ENCODE results near the gene AJAP1.

Gene AJAP1

GRCh38 chr1:4630561-4630960 is 23.8 kb upstream of the AJAP1 start:
- in situ Hi-C loops (cut with MboI; ENCODE audit: low sequenced_read_pairs): no loop called here

- in situ Hi-C loops (cut with MboI; ENCODE audit: low sequenced_read_pairs): no loop called here
Observed at GRCh38 chr1:4631321-4631720, 23.1 kb upstream of the AJAP1 start.

GRCh38 chr1:4633346-4633745 is 21.1 kb upstream of the AJAP1 start:
- in situ Hi-C loops (cut with MboI; ENCODE audit: low sequenced_read_pairs): no loop called here

GRCh38 chr1:4634156-4634792 is 20.1 kb upstream of the AJAP1 start:
- in situ Hi-C loops (cut with MboI; ENCODE audit: low sequenced_read_pairs): no loop called here

GRCh38 chr1:4634793-4635406 is 19.5 kb upstream of the AJAP1 start:
- in situ Hi-C loops (cut with MboI; ENCODE audit: low sequenced_read_pairs): no loop called here

GRCh38 chr1:4636186-4636585 is 18.2 kb upstream of the AJAP1 start:
- in situ Hi-C loops (cut with MboI; ENCODE audit: low sequenced_read_pairs): no loop called here

GRCh38 chr1:4636644-4637380 is 17.6 kb upstream of the AJAP1 start:
- in situ Hi-C loops (cut with MboI; ENCODE audit: low sequenced_read_pairs): no loop called here

GRCh38 chr1:4637616-4638344 is 16.6 kb upstream of the AJAP1 start:
- in situ Hi-C loops (cut with MboI; ENCODE audit: low sequenced_read_pairs): no loop called here

- in situ Hi-C loops (cut with MboI; ENCODE audit: low sequenced_read_pairs): no loop called here
Observed at GRCh38 chr1:4638345-4638729, 16.1 kb upstream of the AJAP1 start.

- in situ Hi-C loops (cut with MboI; ENCODE audit: low sequenced_read_pairs): no loop called here
Observed at GRCh38 chr1:4640931-4641330, 13.5 kb upstream of the AJAP1 start.

- in situ Hi-C loops (cut with MboI; ENCODE audit: low sequenced_read_pairs): no loop called here
Observed at GRCh38 chr1:4647391-4647790, 7.0 kb upstream of the AJAP1 start.

- in situ Hi-C loops (cut with MboI; ENCODE audit: low sequenced_read_pairs): no loop called here
Observed at GRCh38 chr1:4648657-4649056, 5.8 kb upstream of the AJAP1 start.

GRCh38 chr1:4650481-4650880 is 3.9 kb upstream of the AJAP1 start:
- in situ Hi-C loops (cut with MboI; ENCODE audit: low sequenced_read_pairs): no loop called here

- in situ Hi-C loops (cut with MboI; ENCODE audit: low sequenced_read_pairs): no loop called here
Observed at GRCh38 chr1:4650981-4651380, 3.4 kb upstream of the AJAP1 start.

GRCh38 chr1:4652631-4653327 is 1.6 kb upstream of the AJAP1 start:
- in situ Hi-C loops (cut with MboI; ENCODE audit: low sequenced_read_pairs): no loop called here

GRCh38 chr1:4653328-4653660 is 1.1 kb upstream of the AJAP1 start:
- in situ Hi-C loops (cut with MboI; ENCODE audit: low sequenced_read_pairs): no loop called here

GRCh38 chr1:4654764-4655673 is 610 bp downstream of the AJAP1 start:
- in situ Hi-C loops (cut with MboI; ENCODE audit: low sequenced_read_pairs): no loop called here

- in situ Hi-C loops (cut with MboI; ENCODE audit: low sequenced_read_pairs): no loop called here
Observed at GRCh38 chr1:4655674-4656532, 1.5 kb downstream of the AJAP1 start.

GRCh38 chr1:4656533-4657140 is 2.2 kb downstream of the AJAP1 start:
- in situ Hi-C loops (cut with MboI; ENCODE audit: low sequenced_read_pairs): no loop called here
